ENCODE results near the gene CEPT1.
A peak's percentile ranks its signal among the peaks of the same experiment; 100 is the strongest.

The CEPT1 gene

DNA sequence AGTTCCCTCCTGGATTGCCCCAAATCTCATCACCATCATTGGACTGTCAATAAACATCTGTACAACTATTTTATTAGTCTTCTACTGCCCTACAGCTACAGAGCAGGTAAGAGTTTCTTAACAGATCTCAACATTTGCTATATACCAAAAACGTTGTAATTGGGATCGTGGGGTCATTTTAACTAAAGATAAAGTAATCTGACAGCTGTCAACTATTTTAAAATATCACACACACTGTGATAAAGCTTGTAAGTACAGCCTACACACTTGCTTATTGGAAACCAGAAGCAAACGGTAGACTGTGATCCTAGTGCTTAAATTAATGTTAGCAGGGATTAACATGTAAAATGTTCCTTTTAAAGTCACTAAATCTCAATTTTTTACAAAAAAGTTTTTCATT, 7.9 kb downstream of the CEPT1 start:
- no peak for DNase-seq (ENCODE audit: low spot score)

- no peak for DNase-seq (ENCODE audit: low spot score)
Observed at GRCh38 chr1:111148376-111148881, 8.4 kb downstream of the CEPT1 start.

DNA sequence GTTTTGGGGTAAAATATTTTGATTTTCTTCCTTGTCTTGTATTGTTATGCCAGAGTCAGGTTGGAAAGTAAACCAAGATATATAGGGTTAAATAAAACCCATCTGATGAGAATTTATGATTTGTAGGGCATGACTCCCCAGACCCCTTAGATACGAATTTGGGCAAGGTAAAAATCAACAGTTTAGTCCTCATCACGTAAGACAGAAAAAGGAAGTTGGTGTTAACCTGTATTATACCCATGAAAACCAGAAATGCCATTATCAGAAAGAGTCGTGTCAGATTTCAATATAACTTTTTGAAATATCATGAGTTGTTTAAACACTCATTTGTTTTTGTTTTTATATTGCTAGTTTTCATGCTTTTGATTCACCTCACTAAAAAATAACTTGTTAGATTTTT, 11.8 kb downstream of the CEPT1 start:
- DNase-seq (ENCODE audit: low spot score): no peak

DNA sequence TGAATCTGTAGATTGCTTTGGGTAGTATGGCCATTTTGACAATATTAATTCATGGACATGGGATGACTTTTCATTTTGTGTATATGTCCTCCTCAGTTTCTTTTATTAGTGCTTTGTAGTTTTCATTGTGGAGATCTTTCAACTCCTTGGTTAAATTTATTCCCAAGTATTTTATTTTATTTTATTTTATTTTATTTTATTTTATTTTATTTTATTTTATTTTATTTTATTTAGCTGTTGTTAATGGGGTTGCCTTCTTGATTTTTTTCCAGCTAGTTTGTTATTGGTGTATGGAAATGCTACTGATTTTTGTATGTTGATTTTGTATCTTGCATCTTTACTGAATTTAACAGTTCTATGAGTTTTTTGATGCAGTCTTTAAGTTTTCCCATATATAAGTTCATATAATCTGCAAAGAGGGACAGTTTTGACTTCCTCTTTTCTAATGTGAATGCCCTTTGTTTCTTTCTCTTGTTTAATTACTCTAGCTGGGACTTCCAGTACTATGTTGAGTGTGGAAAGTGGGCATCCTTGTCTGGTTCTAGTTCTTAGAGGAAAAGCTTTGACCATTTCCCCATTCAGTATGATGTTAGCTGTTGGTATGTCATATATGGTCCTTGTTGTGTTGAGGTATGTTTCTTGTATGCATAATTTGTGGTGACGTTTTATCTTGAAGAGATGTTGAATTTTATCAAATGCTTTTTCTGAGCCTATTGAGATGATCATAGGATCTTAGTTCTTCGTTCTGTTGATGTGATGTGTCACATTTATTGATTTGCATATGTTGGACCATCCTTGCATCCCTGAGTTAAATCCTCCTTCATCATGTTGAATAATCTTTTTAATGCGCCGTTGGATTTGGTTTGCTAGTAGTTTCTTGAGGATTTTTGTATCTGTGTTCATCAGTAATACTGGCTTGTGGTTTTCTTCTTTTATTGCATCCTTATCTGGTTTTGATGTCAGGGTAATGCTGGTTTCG, 14.3 kb downstream of the CEPT1 start:
- no peak for DNase-seq (ENCODE audit: low spot score)

GRCh38 chr1:111157431-111157830, 17.4 kb downstream of the CEPT1 start:
- no peak for DNase-seq (ENCODE audit: low spot score)

DNA sequence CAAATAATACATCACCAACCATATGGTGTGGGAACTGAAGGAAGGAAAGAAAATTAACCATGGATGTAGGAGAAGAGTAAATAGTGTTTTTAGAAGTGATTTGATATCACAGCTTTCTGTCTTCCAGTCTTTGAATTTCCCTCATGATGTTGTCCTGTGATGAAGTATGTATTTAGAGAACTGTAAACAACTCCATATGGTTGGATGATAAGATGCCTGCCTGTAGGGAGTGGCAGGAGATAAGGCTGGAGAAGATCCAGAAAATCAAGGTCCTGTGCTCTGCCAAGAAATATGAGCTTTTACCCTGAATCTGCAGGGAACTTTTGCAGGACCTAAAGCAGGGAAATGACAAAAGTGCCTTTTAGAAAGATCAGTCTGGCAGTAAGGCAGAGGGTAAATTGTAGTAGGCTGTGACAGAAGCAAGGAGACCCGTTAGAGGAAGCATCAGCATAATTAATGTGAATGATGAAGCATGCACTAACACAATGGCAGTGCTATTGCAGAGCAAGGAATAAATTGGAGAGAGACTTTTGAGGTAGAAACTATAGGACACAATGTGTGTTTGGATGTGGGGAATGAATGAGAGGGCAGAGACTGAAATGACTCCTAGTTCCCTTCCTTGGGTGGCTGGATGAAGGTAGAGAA, 21.9 kb downstream of the CEPT1 start:
- no peak for DNase-seq (ENCODE audit: low spot score)

DNA sequence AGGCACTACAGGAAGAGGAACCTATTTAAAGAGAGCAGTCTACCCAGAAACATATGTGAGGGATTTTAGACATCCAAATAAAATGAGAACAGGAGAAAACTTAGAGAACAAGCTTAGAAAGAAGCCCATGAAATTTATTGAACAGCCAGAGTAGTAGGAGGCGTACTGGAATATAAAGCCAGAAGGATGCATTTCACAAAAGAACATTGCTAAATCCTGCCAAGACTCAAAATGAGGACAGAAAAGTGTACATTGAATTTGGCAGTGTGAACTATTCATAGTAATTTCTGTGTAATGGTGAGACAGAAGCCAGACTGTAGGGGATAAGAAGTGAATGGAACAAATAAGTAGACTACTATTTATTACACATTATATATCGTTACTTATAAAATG, 22.5 kb downstream of the CEPT1 start:
- no peak for DNase-seq (ENCODE audit: low spot score)

GRCh38 chr1:111163363-111163762, 23.3 kb downstream of the CEPT1 start:
- DNase-seq (ENCODE audit: low spot score): no peak

DNA sequence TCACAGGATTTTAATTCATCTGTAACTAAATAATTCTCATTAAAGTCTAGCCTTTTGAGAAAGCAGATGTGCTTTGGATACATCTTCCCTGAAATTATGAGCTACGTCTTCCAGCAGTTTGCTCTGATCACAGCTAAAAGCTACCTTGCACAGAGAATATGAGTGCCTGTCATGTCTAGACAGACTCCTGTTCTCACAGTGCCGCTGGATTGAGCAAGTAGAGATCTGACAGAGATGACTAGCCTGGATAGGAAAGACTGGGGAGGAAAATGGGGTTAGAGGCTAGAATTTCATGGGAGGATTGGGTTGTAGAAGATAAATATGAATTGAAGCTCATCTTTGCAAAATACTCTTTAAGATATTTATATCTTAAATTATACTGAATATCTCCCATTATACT, 24.1 kb downstream of the CEPT1 start:
- DNase-seq (ENCODE audit: low spot score): no peak

DNA sequence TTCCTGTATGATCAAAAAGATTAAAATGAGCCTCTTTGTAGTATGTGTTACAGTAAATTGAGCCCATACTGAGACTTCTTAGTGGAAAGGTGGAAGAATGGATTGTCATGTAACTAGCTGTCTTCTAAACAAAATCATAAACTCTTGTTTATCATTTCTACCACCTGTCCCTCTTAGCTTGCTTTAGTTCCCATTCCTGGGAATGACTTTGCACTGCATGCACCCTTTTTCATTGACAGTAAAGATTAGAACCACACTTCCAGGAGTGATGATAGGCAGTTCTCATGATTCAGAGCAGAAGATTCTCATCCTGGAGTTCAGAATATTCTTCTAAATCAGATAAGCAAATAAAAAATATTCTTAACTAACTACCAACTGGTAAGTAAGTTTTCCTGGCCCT, 32.4 kb downstream of the CEPT1 start:
- no peak for DNase-seq (ENCODE audit: low spot score)

- no peak for DNase-seq (ENCODE audit: low spot score)
Observed at GRCh38 chr1:111174070-111174469, 34.0 kb downstream of the CEPT1 start.

DNA sequence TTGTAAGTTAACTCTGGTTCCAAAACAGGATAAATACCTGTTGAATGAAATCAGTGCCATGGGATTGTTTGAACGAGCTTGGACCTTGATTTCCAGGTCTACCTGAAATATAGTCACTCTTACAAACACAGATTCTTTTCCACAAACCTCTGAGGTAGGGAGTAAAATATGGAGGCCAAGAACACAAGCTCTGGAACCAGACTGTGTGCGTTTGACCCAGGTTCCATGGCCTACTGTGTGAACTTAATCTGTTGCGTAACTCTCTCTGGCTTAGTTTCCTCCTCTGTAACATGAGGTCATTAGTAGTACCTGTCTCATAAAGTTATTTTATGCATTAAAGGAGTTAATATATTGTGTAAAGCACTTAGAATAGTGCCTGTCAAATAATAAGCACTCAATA, 35.3 kb downstream of the CEPT1 start:
- DNase-seq (ENCODE audit: low spot score): no peak

- no peak for DNase-seq (ENCODE audit: low spot score)
Observed at GRCh38 chr1:111176678-111177077, 36.7 kb downstream of the CEPT1 start.

GRCh38 chr1:111179968-111180533, 40.0 kb downstream of the CEPT1 start:
- no peak for DNase-seq (ENCODE audit: low spot score)

GRCh38 chr1:111182052-111182451, 42.0 kb downstream of the CEPT1 start:
- no peak for DNase-seq (ENCODE audit: low spot score)

GRCh38 chr1:111183308-111184069, 43.5 kb downstream of the CEPT1 start:
- DNase-seq (ENCODE audit: low spot score): no peak

- no peak for DNase-seq (ENCODE audit: low spot score)
Observed at GRCh38 chr1:111184663-111185062, 44.6 kb downstream of the CEPT1 start.

DNA sequence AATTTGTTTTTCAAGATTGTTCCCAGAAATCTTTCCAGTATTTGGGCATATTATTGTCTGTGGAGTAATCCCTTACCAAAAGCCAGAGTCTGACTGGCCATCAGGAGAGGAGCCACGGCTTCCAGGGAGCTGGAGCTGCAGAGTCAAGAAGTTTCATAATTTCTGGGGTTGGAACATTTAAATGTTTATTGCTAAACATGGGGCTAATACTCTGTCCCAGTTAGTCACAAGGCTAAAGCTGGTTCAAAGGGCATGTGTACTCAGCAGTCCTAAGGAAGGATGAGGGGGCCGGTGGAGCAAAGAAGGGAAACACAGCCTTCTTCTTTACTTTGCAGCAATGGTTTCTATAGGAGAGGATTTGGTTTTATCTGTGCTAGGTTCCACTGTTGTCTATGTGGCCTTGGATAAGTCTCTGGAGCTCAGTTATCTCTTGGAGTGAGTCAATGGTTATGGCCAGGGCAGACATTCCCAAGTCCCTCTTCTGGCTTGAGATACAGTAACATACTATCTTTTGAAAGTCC, 51.0 kb downstream of the CEPT1 start:
- DNase-seq (ENCODE audit: low spot score): no peak

- DNase-seq (ENCODE audit: low spot score): no peak
Observed at GRCh38 chr1:111191496-111191895, 51.5 kb downstream of the CEPT1 start.

GRCh38 chr1:111192074-111192473, 52.1 kb downstream of the CEPT1 start:
- DNase-seq (ENCODE audit: low spot score): no peak

- peak; percentile 37 for DNase-seq (ENCODE audit: low spot score)
Observed at GRCh38 chr1:111192658-111193519, 52.9 kb downstream of the CEPT1 start.

Data from activated CD4-positive, alpha-beta T cell treated with anti-CD3 and anti-CD28 coated beads, Interleukin-2, Interleukin-4, amounts not matched to agents 100 ng/mL and 50 ng/mL, durations not matched to agents 16 hours and 8 hours (primary cell).